Right lung (tissue), 10 donors: Measurements from ENCODE around the gene ORM1. TPM values are rescaled to one million over a fixed set of nuclear protein-coding genes. Genes with fewer than 3 reads are reported as not detected.
"Not testable (repeated sequence)": the region's sequence is repeated elsewhere in the genome, so short reads cannot be mapped to it uniquely, and the experiment has no call there.

Source experiments
- DNase-seq, 2 donors: peaks; one replicate each; pipeline ENCODE4 v3.0.0-alpha.2; 2013
- long read RNA-seq, 8 donors: transcript quantifications; one replicate each; lab custom pipeline, GENCODE V29; 2026
- polyA plus RNA-seq, 5 donors: library from polyadenylated mRNA; unstranded; fragments of 120-200 nt; gene quantifications; one replicate each; pipeline versions ENCODE4 v1.2.1 to v1.2.3, GENCODE V29; 2013; ENCODE audit warnings: inconsistent platforms in 1 of 5, low replicate concordance in 1 of 5; ENCODE audit not compliant: insufficient read length in 5 of 5, insufficient read depth in 1 of 5

Gene ORM1
- polyA plus RNA-seq, result 1 to 10 TPM; 1.9 to 6.7 (median 4.3) TPM
- long read RNA-seq, donor 1, transcript ORM1-201 (6 exons, 802 nt), result major isoform, 5 of 5 reads
- long read RNA-seq, donor 1, partial matches to known transcripts, result 0 of 5 reads
- long read RNA-seq, donor 1, other reads (novel, unspliced or antisense), result 0 of 5 reads
- long read RNA-seq, donor 2, result 0 reads
- long read RNA-seq, donor 3, partial matches to known transcripts, result 0 of 2 reads
- long read RNA-seq, donor 3, other reads (novel, unspliced or antisense), result 0 of 2 reads
- long read RNA-seq, donor 4, partial matches to known transcripts, result 0 of 1 reads
- long read RNA-seq, donor 4, other reads (novel, unspliced or antisense), result 0 of 1 reads
- long read RNA-seq, donor 5, partial matches to known transcripts, result 0 of 2 reads
- long read RNA-seq, donor 5, other reads (novel, unspliced or antisense), result 0 of 2 reads
- long read RNA-seq, donor 6, partial matches to known transcripts, result 0 of 2 reads
- long read RNA-seq, donor 6, other reads (novel, unspliced or antisense), result 0 of 2 reads
- long read RNA-seq, donor 7, partial matches to known transcripts, result 0 of 1 reads
- long read RNA-seq, donor 7, other reads (novel, unspliced or antisense), result 0 of 1 reads
- long read RNA-seq, donor 8, result 0 reads

- not testable (repeated sequence) for DNase-seq
Measured at GRCh38 chr9:114322831-114323531, at the start of gene ORM1. Gene ORM1 (plus strand): TSS chr9:114323098. CDS start chr9:114323134, 36 bp downstream.

DNA sequence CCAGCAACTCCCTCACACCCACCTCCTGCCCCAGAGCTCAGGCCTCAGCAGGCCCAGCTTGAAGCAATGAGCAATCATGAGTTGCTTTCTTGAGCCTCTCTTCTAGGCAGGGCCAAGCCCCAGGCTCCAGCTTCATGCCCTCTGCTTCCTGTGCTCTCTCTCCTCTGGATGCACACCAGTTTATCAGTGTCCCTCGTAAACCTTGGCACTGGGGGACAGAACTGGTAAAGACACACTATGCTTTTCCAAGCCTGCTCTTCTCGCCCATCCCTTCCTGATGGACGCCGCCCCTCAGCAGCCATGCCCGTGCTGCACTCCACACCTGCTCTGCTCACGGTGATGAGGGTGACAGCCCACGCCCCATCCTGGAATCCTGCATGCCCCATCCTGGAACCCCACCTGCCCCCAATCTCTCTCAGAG is 49.4 kb upstream of the ORM1 start:
- DNase-seq, result no peak

DNA sequence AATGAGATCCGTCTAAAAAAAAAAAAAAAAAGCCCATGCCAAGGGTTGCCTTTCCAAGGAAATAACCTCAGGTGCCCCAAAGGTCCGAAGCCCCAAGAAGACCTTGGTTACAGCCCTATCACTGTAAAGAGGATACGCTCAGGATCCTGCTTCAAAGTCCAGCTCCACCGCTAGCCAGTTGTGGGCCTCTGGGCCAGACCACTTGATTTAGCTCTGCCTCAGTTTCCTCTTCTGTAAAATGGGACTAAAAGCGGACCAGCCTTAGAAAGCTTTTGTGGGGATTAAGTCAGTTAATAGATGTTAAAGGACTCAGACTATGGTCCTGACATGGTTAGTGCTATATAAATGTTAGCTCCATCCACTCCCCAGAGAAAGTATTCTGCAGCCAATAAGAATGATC is 48.7 kb upstream of the ORM1 start:
- DNase-seq, result no peak

GRCh38 chr9:114275246-114276004 is 47.5 kb upstream of the ORM1 start:
- no peak for DNase-seq

DNA sequence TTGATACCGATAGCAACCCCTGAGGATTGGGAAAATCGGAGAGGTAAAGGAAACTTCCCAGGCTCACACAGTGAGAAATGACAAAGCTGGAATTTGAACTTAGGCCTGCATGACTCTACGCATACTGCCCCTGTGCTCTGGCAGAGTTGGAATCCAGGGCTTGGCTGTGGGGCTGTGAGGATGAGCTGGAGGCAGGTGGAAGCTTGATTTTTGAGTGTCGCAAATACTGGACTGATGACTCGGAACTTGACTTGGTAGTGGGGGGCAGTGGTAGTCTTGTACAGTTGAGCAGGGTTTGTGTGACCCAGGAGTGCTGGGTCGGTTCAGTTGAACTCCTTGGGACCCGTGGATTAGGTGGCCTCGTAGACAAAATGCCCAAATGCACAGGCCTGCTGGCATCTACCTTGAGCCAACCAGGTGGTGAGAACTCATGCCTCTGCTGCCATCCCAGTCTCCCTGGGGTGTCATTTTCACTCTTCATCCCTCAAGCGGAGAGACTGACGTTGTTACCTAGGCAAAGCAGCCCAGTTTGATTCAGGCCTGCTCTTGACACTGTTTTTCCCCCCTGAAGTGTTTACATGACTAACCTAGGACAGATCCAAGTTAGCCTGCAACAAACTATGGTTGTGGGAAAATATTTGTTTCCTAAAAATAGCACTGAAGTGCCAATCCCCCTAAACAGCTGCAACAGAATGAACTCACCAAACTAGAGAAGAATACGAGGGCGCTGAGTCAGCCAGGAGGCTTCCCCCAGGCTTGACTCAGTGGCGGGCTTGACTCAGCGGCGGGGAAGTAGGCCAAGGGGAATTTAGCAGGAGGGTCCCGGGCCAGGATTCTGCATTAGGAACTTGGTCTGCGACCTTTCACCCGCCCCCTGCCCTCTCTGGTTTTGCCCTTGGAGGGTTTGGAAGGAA is 45.7 kb upstream of the ORM1 start:
- DNase-seq, result no peak

GRCh38 chr9:114278356-114278755 is 44.5 kb upstream of the ORM1 start:
- DNase-seq, result no peak

DNA sequence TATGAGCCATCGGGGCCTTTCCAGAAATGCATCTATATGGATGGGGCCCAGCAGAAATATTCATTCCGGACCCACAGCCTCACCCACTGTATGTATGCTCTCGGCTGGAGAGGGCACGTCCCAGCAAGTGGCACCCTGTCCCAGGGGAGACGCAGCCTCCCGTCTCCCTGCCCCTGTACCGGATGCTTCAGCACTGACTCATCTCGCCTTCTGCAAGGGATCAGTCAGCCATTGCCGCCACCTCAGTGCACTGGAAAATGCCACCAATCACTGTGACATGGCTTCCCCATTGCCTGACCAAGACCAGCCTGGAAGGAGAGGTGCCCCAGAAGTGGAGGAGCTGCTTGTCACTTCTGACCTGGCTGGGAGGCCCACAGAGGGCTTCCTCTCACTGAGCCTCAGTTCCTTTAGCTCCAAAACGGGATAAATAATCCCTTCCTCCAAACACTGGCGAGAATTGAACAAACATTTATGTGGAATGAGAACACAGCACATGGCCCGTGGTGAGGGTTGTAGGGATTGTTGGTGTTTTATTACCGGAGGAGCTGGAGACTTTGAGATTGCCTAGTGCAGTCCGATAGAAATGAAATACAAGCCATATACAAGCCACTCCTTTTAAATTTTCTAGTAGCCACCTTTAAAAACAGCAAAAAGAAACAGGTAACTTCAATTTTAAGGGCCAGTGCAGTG is 43.9 kb upstream of the ORM1 start:
- no peak for DNase-seq

GRCh38 chr9:114279693-114280092 is 43.2 kb upstream of the ORM1 start:
- no peak for DNase-seq

DNA sequence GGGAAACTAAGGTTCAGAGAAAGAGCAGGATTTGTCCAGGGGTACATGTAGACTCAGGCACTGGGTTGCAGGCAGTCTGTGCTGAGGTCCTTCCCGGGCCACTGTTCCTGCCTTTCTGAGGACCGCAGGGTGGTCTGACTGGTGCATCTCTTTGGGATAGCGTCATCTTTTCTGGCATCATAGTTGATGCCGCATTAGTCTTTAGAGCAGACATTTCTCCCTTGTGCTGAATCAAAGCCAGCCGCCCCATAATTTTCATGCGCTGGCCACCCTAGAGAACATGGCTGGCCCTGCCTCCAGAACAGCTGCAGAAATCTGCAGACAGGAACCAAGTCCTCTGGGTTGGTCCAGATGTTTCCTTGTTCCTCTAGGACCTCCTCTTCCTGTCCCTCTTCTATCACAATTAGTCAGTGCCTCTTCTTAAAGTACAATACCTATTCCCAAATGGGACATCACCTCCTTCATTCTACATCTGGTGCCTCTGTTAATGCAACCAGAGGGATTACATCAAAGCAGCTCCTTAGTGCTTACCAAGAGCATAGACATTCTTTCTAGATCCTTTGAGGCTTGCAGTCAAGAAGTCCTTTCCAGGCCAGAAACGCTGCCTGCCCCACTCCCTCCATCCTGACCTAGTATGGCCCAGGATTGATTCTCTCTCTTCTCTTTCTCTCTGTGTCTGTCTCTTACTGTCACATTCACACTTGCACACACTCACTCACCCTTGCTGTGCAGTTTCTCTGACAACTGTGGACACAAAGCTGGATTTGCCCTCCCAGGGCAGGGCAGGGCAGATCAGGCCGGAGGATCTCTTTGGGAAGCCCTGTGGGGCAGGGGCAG is 42.0 kb upstream of the ORM1 start:
- no peak for DNase-seq

DNA sequence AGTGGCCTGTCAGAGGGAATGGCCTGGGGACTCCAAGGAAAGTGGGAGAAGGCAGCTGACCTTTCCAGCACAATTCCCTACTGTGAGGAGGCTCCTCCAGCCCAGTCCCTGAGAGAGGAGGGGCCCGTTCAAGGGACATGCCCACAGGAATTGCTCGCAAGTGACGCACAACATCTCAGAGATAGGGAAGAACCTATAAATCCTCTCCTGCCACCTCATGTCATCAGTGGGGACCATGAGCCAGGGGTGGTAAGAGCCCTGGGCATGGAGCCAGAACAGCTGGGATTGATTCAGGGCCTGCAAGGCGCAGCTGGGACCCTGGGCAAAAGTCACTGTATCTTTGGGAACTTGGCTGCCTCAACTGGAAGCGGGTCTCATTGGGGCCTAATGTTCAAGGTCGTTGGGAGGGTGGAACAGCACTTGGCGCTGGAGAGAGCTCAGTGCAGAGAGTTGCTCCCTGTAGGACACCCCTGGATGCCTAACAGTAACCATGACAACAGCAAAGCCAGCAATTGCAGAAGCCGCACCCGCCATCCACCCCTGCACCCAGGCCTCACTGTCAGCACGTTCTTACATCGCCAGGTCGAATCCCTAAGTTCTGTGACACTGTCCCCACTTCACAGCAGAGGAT is 41.3 kb upstream of the ORM1 start:
- peak; percentile 53 to 60 for DNase-seq

DNA sequence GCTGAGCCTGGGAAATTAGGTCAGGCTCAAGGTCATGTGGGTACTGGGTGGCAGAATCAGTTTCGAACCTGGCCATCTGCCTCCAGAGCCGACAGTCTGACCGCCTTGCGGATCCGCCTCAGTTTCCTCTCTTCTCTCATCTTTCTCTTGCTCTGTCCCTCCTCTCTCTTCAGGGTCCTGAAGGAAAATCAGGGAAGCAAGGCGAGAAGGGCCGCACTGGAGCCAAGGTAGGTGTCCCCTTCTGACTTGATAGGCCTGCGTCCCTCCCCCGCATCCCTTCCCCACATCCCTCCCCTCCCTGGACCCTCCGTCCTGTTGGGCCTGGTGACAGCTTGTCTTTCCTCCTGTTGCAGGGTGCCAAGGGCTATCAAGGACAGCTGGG is 40.8 kb upstream of the ORM1 start:
- DNase-seq, result no peak

- no peak for DNase-seq
Measured at GRCh38 chr9:114282507-114282906, 40.4 kb upstream of the ORM1 start.

- DNase-seq, result no peak
Measured at GRCh38 chr9:114282926-114283325, 40.0 kb upstream of the ORM1 start.

DNA sequence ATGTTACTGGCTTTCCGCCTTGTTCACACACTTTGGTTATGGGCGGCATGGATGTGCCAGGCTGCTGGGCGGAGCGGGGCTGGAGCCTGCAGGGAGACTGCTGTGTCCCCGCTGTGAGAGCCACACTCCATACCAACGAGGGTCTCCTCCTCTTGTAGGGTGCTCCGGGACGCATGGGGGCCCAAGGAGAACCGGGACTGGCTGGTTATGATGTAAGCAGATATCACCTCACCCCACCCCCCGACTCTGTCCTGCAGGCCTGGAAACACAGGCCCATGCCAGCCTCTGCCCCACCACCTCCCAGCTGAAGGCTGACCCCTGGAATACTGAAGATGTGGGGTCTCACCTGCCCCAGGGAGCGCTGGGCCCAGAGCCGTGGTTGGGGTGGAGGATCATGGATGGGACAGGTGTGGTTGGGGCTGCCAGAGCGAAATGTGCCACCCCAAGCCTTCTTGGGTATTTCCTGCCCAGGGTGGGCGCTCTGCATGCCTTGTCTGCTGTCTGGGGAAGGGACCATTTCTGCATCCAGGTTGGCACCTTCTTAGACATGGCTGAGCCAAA is 39.3 kb upstream of the ORM1 start:
- no peak for DNase-seq

DNA sequence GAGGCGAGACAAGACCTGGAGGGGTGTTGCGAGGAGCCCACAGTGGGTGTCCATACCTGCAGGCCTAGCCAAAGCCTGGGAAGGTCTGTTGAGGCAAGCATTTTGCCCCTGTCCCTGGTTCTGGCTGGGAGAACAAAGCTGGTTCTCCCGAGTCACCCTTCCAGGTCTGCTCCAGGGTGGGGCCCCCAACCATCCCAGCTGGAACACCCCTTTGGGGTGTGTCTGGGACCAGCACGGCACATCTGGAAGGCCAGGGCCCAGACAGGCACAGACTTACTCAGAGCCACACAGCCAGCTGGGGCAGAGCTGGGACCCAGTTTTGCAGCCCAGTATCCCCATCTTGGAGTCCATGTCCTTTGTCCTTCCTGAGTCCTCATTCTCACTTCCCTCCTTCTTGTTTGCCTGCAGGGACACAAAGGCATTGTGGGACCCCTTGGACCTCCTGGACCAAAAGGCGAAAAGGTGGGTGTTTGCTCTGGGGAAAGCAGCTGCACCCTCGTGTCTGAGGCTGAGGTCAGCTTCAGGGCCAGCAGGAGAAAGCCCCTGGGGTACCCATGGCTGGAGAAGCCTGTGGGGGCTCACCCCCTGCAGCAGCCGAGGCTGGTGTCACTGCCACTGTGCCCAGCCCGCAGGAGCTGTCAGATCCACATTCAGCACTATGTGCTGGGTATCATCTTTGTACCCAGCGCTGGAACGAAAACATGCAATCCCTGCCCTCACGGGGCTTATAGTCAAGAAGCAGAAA is 38.4 kb upstream of the ORM1 start:
- DNase-seq, result no peak

- peak; percentile 73 to 76 for DNase-seq
Measured at GRCh38 chr9:114285166-114285867, 37.6 kb upstream of the ORM1 start.

GRCh38 chr9:114286146-114286679 is 36.7 kb upstream of the ORM1 start:
- no peak for DNase-seq
